ENCODE measurements around the gene MMP11.

MMP11 gene

DNA sequence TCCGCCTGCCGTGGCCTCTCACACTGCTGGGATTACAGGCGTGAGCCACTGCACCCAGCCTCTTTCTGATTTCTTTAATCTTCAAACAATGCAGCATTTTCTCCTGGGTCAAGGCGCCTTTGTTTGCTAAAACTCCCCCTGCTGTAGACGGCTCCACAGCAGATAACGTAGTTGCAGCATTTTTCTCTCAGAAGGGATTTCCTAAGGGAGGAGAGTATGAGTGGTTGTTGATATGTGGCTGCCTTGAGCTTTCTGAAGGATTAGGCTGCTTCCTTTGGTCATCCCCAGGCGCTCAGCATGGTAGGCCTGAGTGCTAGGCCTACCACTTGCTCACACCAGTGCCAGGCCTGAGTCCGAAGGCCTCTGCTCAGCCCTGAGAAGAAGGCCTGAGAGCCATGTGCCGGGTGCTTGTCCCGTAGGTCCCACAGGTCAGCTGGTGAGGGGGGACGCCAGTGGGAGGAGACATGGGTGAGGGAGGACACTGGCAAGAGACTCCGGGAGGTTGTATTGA is 32.2 kb downstream of the MMP11 start:
- DNase-seq = no peak

DNA sequence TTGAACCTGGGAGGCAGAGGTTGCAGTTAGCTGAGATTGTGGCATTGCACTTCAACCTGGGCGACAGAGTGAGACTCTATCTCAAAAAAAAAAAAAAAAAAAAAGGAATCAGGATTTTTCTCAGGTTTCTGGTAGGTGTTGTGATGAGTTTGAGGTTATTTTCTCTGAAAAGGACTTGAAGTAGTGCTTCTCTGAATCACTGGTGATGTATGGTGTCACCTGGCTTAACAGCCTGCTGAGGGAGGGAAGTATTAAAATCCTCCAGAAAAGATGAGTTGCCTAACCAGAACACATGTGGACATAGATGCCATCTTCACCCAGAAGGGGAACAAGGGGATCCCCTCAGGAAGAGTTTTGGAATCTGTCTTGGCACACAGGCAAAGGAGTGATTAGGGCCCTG is 34.2 kb downstream of the MMP11 start:
- no peak for DNase-seq

DNA sequence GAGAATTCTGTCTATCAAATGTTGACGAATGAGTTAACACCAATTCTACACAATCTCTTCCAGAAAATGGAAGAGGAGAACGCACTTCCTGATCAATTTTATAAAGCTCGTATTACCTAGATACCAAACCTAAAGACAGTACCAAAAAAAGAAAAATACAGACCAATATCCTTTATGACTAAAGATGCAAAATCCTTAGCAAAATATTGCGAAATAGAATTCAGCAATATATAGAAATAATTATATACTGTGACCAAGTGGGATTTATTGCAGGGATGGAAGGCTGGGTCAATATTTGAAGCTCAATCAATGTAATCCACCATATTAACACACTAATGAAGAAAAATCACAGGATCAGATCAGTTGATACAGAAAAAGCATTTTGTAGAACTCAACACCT is 39.7 kb downstream of the MMP11 start:
- no peak for DNase-seq

DNA sequence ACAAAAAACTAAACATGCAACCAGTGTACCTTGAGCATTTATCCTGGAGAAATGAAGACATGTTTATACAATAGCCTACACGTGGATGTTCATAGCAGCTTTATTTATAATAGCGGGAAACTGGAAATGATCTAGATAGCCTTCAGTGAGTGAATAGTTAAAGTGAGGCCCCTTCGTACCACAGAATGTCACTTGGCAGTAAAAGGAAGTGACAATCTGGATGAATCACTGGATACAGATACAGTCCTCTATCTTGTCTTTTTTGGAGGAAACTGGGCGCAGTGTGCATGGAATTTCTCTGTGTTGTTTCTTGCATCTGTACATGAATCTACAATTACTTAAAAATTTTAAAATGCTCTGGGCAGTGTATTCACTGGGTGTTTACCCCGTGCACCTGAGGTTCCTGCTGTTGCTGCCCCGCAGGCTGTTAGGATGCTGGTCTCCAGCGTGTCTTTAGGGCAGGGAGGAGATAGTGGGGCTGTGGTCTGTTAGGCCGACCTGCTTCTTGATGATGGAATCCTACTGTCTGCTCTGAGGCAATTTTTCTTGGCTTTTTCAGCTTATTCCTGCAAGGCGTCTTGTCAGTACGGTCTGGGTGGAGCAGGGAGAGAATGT is 43.0 kb downstream of the MMP11 start:
- no peak for DNase-seq

DNA sequence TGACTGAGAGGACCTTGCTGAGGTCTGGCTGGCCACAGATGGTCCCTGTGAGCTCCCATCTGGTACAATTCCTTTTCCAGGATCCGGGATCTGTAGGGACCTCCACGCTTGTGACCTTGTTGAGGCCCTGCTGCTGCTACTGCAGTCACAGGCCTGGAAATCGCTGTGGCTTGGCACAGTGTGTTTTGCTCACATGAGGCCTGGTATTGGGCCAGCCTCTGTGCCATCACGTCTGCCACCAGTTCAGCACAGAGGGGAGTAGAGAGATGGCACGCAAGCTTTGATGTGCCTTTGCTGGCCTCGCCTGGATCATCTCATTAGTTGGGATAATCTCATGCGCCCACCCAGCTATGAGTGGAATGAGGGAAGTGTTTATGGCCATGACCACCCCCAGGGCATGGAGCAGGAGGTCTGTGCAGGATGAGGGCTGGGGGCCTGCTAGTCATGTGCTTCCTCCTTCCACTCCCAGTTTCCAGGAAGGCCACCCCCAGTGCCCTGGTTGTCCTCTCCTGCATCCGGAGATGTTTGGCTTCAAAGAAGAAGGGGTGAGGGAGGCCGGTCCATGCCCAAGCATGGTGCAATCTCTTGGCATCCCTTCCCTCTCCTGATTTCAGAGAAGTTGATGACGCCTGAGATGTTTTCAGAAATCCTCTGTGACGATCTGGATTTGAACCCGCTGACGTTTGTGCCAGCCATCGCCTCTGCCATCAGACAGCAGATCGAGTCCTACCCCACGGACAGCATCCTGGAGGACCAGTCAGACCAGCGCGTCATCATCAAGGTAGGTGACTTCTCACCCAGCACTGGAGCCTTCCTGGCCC is 43.7 kb downstream of the MMP11 start:
- no peak for DNase-seq

DNA sequence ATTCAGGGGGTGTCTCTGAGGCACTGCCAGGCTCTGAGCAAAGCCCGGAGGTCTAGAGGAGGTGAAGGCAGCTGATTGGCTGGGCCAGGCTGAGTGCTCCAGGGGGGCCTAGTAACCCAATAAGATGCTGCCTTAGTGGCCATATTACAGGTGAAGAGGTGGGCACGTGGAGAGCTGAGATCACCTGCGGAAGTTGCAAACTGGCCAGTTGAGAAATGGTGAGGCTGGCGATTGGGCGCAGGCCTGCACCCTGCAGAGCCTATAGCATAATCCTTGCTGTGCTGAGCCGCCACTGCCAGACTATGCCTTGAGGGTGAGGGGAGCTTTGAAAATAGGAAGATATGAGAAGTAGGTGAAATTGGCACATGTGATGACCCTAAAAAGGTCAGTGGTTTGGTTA is 44.5 kb downstream of the MMP11 start:
- DNase-seq = no peak

DNA sequence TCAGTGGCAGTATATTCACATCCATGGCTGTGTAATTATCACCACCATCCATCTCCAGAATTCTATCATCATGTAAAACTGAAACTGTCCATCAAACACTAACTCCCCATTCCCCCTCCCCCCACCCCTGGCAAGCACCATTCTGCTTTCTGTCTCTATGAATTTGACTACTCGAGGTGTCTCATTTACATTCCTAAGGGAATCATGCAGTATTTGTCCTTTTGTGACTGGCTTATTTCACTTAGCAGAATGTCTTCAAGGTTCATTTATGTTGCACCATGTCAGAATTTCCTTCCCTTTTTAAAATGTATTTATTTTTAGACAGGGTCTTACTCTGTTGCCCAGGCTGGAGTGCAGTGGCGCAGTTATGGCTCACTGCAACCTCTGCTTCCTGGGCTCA is 45.9 kb downstream of the MMP11 start:
- no peak for DNase-seq

DNA sequence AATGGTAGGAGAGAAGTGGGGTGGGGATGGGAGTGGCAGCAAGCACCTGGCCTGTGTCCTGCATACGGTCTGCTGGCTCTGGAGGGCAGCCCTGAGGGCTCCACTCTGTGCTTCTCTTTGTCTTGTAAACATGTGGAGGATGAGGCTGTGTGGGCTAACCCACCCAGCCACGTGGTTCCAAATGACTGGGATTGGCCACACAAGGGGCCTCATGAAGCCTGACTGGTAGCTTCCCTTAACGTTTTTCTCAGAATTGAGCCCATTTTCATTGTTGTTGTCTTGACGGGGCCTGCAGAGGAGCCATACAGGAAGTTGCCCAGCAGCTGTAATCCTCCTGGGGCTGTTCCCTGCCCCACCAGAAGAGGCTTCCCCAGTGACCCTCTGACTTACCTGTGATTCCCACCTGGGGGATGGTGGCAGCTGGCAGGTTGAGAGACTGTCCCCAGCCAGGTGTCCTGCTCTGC is 48.1 kb downstream of the MMP11 start:
- no peak for DNase-seq

DNA sequence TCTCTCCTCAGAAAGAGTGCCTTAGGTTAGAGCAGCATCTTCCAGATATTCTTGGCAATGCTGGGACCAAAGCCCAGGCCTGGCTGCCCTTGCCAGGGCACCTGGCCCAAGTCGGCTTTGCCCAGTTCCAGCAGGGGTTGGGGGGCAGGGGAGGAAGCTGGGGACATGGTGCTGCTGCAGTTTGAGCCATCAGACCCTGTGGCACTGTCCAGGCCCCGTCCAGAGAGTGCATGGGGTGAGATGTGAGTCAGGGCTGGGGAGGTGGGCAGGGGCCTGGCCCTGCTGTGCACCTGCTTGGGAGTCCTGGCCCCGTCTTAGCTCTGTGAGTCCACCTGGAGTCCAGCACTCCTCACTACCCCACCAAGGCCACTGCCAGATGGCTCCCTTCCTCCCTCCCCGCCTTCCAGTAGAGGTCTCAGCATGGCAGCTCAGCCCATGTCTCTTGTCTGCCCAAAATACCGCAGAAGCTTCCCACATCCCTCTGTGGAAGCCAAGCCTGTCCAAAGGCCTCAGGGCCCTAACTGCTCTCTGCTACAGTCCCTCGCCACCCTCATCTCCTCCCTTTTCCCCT is 49.5 kb downstream of the MMP11 start:
- DNase-seq = no peak

DNA sequence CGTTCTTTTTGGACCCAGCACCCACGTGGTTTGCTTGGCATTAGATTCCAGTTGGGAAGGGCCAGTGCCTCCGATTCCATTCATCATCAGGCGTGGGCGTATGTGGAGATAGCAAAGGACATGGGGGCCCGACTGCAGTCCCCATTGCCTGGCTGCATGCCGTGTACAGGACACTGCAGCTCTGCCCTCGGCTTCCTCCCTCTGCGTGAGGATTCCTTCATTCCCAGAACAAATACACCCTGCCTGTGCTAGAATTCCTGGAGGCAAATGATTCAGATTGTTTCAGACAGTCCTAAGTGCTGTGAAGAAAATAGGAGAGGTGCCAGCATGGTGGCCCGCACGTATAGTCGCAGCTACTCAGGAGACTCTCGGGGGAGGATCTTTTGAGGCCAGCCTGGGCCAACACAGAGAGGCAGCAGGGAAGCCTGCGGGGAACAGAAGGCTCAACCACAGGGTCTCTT is 50.7 kb downstream of the MMP11 start:
- no peak for DNase-seq

DNA sequence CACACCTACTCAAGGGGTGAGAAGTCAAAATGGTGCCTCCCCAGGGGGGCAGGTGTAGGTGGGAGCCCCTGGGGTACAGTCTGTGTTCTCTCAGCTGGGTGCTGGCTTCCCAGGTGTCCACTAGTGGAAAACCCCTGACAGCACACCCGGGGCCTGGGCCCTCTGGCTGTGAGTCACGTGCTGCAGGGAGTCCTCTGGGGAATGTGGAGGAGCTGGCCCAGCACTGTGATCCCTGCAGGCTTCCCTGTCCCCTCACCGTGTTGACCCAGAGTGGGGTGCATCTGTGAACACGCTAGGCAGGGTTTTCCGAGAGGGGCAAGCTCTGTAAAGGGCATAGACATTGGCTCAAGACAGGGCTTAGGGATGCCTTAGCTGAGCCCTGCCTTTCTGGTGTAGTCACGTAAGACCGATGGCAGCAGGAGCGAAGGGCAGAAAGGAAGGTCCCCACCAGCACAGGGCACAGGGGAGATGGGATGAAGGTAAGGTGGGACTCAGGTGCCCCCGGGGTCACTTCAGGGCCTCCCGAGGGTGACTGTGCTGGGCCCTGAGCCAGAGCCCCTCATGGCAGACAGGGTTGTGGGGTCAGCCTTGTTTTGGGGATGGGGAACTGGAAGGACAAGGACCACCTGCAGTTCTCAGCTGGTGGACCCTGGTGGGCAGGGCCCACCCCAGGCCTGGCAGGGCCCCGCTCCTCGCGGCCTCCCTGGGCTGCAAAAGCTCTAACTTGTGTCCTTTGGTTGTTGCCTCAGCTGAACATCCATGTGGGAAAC is 52.0 kb downstream of the MMP11 start:
- DNase-seq = no peak

DNA sequence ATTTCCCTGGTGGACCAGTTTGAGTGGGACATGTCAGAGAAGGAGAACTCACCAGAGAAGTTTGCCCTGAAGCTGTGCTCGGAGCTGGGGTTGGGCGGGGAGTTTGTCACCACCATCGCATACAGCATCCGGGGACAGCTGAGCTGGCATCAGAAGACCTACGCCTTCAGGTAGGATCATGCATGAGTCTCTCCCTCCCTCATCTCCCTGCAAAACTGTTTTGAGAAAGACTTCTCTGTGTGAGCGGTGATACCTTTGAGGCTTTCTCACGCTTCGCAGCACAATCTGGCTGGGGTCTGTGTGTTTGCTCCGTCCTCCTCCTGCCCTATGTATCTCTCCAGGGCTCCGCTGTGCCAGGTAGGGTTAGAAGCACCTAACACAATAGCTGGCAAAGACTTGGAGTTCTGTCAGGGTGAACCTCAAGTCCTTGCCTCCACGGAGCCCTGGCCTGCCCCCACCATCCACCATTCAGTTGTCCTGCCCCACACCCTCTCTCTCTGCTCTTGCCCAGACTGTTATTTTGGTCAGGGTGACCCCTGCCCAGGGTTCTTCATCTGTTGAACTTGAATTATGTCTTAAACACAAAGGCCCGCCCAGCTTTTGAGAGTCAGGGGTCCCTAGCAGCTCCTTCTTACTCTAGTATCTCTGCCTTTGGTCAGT is 52.7 kb downstream of the MMP11 start:
- no peak for DNase-seq

DNA sequence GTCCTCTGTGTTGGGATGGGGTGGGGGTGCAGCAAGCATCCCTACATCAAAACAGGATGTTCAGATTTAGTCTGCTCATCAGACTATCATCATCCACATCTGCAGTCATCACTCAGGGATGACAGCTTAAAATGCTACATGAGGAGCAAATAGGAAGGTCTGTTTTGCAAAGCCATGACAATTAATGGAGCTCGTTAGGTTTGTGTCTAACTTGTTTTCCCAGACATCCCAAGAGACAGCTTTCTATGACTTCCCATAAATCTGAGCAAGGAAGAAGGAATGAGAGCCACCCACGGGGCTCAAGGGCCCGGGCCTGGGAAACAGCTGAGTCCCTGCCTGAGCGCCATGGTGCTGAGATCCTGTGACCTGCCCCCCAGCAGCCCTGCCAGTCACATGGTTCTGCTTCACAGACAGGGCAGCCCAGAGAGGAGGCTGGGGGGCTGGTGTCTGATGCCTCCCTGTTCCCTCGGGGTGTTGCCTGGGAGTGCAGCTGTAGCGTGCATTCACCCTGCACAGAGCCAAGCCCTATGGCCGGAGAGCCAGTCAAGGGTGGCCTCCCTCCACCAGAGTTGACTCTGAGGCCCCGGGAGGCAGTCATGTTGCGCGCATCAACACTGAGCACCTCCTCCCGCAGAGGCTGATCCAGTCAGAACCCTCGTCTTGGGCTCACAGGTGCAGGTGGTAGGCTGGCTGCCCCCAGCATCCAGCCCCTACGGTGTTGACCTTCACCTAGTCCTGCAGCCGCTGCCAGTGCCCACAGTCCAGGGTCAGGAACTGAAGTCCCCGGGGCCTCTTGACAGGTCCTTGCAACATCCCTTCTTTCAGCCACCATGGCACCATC is 54.1 kb downstream of the MMP11 start:
- DNase-seq = no peak

DNA sequence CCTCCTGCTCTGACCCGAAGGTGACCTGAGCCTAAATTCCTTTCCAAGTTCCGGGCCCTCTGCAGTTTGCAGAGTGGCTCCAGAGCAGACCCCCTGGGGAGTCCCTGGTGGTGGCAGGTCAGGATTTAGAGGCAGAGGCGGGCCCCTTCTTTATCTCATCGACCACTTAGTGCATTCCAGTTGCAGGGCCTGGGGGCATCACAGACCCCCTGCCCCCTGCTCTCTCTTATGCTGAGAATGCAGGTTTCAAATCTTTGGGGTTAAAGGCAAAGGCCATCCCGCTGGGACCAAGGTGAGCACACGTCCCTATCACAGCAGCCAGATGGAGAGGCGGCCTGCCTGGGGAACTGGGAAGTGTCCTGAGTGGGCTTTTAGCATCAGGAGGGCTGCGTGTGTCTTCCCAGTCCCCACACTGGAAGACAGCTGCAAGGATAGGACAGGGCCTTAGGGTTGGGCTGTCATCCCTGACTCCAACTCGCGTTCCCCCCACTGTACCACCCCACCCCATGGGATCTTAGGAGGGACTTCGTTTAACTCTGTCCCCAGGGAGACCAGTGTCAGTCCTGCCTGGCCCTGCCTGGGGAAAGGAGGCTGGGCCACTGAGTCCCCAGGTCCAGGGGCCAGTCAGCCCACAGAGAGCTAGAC is 54.8 kb downstream of the MMP11 start:
- no peak for DNase-seq

DNA sequence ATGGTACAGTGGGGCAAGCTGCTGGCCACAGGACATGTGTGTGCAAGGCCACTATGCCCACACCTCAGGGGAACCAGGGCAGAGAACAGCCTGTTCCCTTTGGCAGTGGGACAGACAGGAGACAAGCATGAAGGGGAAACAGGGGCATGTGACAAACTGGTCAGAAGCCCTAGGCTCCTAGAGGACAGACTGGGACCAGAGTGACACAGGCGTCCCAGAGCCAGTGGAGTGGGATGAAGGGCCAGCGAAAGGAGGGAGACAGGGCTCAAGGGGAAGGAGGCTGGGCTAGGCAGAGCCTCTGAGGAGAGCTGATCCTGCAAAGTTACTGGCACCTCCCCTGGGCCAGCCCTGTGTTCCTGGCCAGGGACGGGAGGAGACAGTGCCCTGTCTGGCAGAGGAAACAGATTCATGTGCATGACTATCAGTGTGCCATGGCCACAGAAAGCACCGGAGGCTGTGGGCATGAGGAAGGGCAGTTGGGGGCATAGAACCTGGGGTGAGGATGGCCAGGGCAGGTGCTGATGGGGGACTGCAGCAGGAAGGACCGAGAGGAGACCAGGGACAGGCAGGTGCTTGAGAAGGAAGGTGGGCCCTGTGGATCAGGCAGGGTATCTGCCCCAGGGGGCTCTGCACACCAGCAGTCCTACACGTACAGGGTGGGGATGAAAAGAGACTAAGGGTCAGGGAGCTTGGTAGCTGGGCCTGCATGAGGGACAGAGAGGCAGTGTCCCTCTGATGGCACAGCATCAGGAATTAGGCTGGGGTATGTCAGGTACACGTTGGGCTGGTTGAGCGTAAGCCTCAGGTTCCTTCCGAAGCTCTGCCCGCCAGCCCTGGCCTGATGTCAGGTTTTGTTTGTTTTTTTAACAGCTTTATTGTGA is 56.4 kb downstream of the MMP11 start:
- DNase-seq = no peak

DNA sequence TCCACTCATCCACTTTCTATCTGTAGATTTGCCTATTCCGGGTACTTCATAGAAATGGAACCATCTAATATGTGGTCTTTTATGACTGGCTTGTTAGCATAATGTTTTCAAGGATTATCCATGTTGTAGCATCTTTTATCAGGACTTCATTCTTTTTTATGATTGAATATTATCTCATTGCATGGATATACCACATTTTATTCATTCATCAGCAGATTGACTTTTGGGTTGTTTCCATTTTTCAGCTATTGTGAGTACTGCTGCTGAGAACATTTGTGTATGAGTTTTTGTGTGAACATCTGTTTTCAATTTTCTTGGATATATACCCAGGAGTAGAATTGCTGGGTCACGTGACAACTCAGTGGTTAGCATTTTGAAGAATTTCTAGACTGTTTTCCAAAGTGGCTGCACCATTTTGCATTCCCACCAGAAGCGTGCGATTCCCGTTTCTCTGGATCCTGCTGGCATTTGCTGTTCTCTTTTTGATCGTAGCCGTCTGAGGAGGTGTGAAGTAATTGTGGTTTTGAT is 57.3 kb downstream of the MMP11 start:
- no peak for DNase-seq

DNA sequence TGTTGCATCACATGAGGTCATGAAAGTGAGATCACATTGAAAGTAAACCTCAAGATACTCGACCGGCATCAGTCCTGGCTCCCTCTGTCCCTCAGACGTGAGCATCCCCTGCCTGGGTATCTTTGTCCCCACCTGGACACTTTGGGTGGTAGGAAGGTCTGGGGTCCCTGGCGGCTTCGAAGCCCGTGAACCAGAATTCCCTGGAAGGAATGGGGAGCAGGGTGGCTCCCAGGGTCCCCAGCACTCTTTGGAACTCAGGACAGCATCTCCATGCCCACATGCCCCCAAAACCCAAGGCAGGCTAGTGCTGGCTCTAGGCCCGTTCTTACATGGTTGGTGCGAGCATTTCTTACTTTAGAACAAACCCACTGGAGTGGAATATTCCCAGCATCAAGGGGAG is 58.6 kb downstream of the MMP11 start:
- DNase-seq = no peak

DNA sequence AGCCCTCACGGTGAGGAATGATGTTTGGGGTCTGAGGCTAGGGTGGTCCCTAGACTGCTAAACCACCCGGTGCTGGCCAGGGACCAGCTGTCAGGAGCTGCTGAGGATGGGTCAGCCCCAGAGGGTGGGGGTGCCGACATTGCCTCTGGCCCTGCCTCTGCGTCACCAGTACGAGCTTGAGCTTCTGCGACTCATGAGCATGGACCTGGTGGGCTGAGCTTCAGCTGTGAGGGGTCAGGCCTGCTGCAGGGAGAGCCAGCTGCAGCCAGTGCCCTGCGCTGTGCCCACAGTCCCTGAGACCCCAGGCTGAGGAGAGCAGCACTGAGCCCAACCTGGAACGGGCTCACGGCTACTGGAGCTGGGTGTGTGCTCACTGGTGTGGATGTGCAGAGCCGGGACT is 59.1 kb downstream of the MMP11 start:
- DNase-seq = no peak

DNA sequence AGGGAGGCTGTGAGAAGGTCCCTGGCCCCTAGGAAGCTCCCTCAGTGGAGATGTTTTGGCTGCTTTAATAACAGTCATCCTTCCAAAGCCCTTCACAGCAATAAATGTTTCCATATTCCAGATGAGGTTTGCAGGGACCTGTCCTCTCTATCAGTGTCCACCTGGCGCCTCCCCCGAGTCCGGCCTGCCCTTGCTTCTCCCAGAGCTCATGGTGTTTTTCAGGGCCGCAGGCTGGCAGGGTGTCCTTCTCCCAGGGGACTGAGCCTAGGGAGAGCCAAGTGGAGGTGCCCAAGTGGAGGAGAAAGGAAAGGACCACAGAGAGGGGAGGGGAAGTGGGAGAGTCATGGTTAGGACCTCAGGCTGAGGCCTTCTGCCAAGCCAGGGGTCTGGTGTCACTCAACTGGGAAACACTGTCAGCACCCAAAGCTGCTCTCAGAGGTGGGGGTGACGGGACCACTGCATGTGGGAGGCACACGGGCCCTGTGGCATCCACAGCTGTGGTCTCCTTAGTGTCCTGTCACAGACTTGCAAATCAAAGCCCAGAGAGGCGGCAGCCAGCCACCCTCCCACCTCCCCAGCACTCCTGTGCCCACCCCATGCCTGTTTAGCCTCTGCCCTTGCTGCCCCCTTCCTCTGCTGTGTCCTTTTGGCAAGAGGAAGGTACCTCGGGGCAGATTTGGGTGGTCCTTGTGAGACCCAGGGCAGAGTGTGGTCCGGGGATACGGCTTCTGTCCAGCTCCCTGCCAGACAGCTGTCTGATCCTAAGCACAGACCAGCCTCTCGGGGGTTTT is 59.8 kb downstream of the MMP11 start:
- no peak for DNase-seq
